Fibroblast of pulmonary artery (primary cell): ENCODE measurements around the gene RPS17.
A peak's percentile ranks its signal among the peaks of the same experiment; 100 is the strongest.
"Not testable (repeated sequence)": the region's sequence is repeated elsewhere in the genome, so short reads cannot be mapped to it uniquely, and the experiment has no call there.

Source experiments
- DNase-seq: peaks from one replicate; pipeline ENCODE4 v3.0.0-alpha.2; 2010; ENCODE audit warnings: low read depth
- H3K4me3 ChIP-seq: replicated peaks from 2 replicates; pipeline ENCODE4 v1.5.1; 2011; ENCODE audit warnings: low read depth, mild to moderate bottlenecking, control low read depth, low read length, moderate library complexity
- CTCF ChIP-seq: IDR thresholded peaks from 2 replicates; pipeline ENCODE4 v1.5.1; 2011; ENCODE audit warnings: mild to moderate bottlenecking, control low read depth, low read length, inconsistent platforms; ENCODE audit errors: missing control alignments

Gene RPS17

GRCh38 chr15:82533801-82534200, 6.5 kb downstream of the RPS17 start:
- H3K4me3 ChIP-seq, result no peak overlapping the region
- DNase-seq, result no peak
- no peak for TF ChIP-seq CTCF

GRCh38 chr15:82532991-82533481, 7.2 kb downstream of the RPS17 start:
- no peak for TF ChIP-seq CTCF
- no peak overlapping the region for H3K4me3 ChIP-seq
- DNase-seq, result no peak

GRCh38 chr15:82532383-82532990, 7.8 kb downstream of the RPS17 start:
- DNase-seq, result no peak
- no peak for TF ChIP-seq CTCF
- no peak overlapping the region for H3K4me3 ChIP-seq

- no peak for DNase-seq
- TF ChIP-seq CTCF, result no peak
- H3K4me3 ChIP-seq, result no peak overlapping the region
Observed at GRCh38 chr15:82531496-82532382, 8.5 kb downstream of the RPS17 start.

GRCh38 chr15:82530606-82531379, 9.5 kb downstream of the RPS17 start:
- DNase-seq, result peak; percentile 66
- peak; percentile 61 for TF ChIP-seq CTCF
- H3K4me3 ChIP-seq, result no peak overlapping the region

- TF ChIP-seq CTCF, result no peak
Observed at GRCh38 chr15:82530006-82530405, 10.3 kb downstream of the RPS17 start.

GRCh38 chr15:82513587-82513986, 26.7 kb downstream of the RPS17 start:
- not testable (repeated sequence) for DNase-seq, H3K4me3 ChIP-seq

More at GRCh38 chr15:82530006-82530405, 10.3 kb downstream of the RPS17 start:
- no peak overlapping the region for H3K4me3 ChIP-seq
- DNase-seq, result no peak

- DNase-seq, H3K4me3 ChIP-seq: not testable (repeated sequence)
Observed at GRCh38 chr15:82507693-82508092, 32.6 kb downstream of the RPS17 start.

GRCh38 chr15:82507087-82507486, 33.2 kb downstream of the RPS17 start:
- DNase-seq, H3K4me3 ChIP-seq: not testable (repeated sequence)

GRCh38 chr15:82505842-82506241, 34.4 kb downstream of the RPS17 start:
- DNase-seq, H3K4me3 ChIP-seq: not testable (repeated sequence)
